B cell (primary cell): ENCODE measurements around the gene RPL39L. TPM values are rescaled to one million over a fixed set of nuclear protein-coding genes. Genes with fewer than 3 reads are reported as not detected.

Experiments
- ATAC-seq: fragments of 200-7000 bp; cut with Tn5 transposase; one replicate; pipeline ENCODE4 v1.10.0; 2021; ENCODE audit warnings: low read depth, mild to moderate bottlenecking, moderate number of reproducible peaks, moderate library complexity
- CTCF ChIA-PET: fragments of 350-600 bp; sonication (Branson Sonifier 250); formaldehyde crosslinking; loops from one replicate; lab custom pipeline; 2021; ENCODE audit warnings: antibody characterized with exemption, inconsistent platforms; lab: Charles Lee
- POLR2A ChIA-PET: fragments of 350-600 bp; sonication (Branson Sonifier 250); formaldehyde crosslinking; loops from one replicate; lab custom pipeline; 2021; ENCODE audit warnings: antibody characterized with exemption; lab: Charles Lee
- DNase-seq: peaks from one replicate; pipeline ENCODE4 v3.0.0; 2013
- H2AFZ ChIP-seq: 2 replicates; pipeline ENCODE4 v1.6.1; 2012; ENCODE audit warnings: mild to moderate bottlenecking, low read depth, low read length; ENCODE audit not compliant: insufficient read depth, poor library complexity, severe bottlenecking
- H3K27ac ChIP-seq, 2 donors: 1 replicate in 1 of 2; 2 replicates in 1 of 2; pipeline ENCODE4 v1.5.1; 2012 to 2013; ENCODE audit warnings: low read length in 2 of 2, mild to moderate bottlenecking in 2 of 2, moderate library complexity in 1 of 2
- H3K27me3 ChIP-seq, 4 experiments: fragments of 200-600 bp in 1 of 4; sonication (generic) in 1 of 4; replicated peaks in 1 of 4; 1 replicate in 2 of 4; 2 replicates in 2 of 4; pipeline versions ENCODE4 v1.6.1 to v1.7.0; 2013 to 2016; ENCODE audit warnings: low read length in 3 of 4, mild to moderate bottlenecking in 2 of 4, mixed read lengths in 1 of 4, moderate library complexity in 1 of 4; ENCODE audit not compliant: insufficient read depth in 4 of 4, control insufficient read depth in 3 of 4; ENCODE audit errors: control extremely low read depth in 1 of 4
- H3K36me3 ChIP-seq, 2 experiments: replicated peaks in 1 of 2; 1 replicate in 1 of 2; 2 replicates in 1 of 2; pipeline versions ENCODE4 v1.6.1 to v1.7.1; 2013; ENCODE audit warnings: low read length in 1 of 2; ENCODE audit not compliant: insufficient read depth in 2 of 2, control insufficient read depth in 1 of 2; ENCODE audit errors: control extremely low read depth in 1 of 2, extremely low read depth in 1 of 2
- H3K4me1 ChIP-seq, 2 donors: fragments of 200-600 bp in 1 of 2; sonication (generic) in 1 of 2; 1 replicate in 1 of 2; 2 replicates in 1 of 2; pipeline versions ENCODE4 v1.5.1 to v1.6.1; 2013 to 2017; ENCODE audit warnings: low read length in 2 of 2; ENCODE audit not compliant: control insufficient read depth in 2 of 2, insufficient read depth in 2 of 2
- H3K4me2 ChIP-seq: replicated peaks from 2 replicates; pipeline ENCODE3; 2012; ENCODE audit warnings: mild to moderate bottlenecking, low read depth, low read length; ENCODE audit not compliant: poor library complexity, severe bottlenecking
- H3K4me3 ChIP-seq, 5 experiments: fragments of 200-600 bp in 1 of 5; sonication (generic) in 1 of 5; 1 replicate in 3 of 5; 2 replicates in 2 of 5; pipeline versions ENCODE4 v1.5.1 to v1.7.0; 2011 to 2016; ENCODE audit warnings: low read length in 4 of 5, mild to moderate bottlenecking in 4 of 5, low read depth in 2 of 5, control low read depth in 1 of 5, moderate library complexity in 1 of 5; ENCODE audit not compliant: insufficient read depth in 1 of 5; ENCODE audit errors: control extremely low read depth in 1 of 5, extremely low read depth in 1 of 5
- H3K79me2 ChIP-seq: fragments of 200-600 bp; sonication (generic); one replicate; pipeline ENCODE4 v1.6.0; 2016; ENCODE audit warnings: low read length; ENCODE audit not compliant: control insufficient read depth, insufficient read depth
- H3K9ac ChIP-seq: fragments of 200-600 bp; sonication (generic); 2 replicates; pipeline ENCODE4 v1.6.1; 2017; ENCODE audit warnings: mild to moderate bottlenecking, low read length, moderate library complexity
- H3K9me3 ChIP-seq, 3 donors: one replicate each; pipeline versions ENCODE4 v1.6.1 to v1.7.1; 2013; ENCODE audit warnings: low read length in 2 of 3; ENCODE audit not compliant: control insufficient read depth in 2 of 3, insufficient read depth in 1 of 3; ENCODE audit errors: control extremely low read depth in 1 of 3
- H4K20me1 ChIP-seq: 2 replicates; pipeline ENCODE4 v1.6.0; 2012; ENCODE audit warnings: mild to moderate bottlenecking, low read length; ENCODE audit not compliant: insufficient read depth, control insufficient read depth, poor library complexity, severe bottlenecking
- H3K27ac Mint-ChIP-seq: one replicate; pipeline ENCODE4 v1.8.0; 2021; ENCODE audit warnings: mixed read lengths
- H3K27me3 Mint-ChIP-seq: one replicate; pipeline ENCODE4 v1.8.0; 2021; ENCODE audit warnings: mixed read lengths
- H3K4me1 Mint-ChIP-seq: one replicate; pipeline ENCODE4 v1.8.0; 2021; ENCODE audit warnings: mixed read lengths
- H3K4me3 Mint-ChIP-seq: one replicate; pipeline ENCODE4 v1.8.0; 2021; ENCODE audit warnings: mixed read lengths
- H3K9me3 Mint-ChIP-seq: one replicate; pipeline ENCODE4 v1.8.0; 2022; ENCODE audit warnings: mixed read lengths; ENCODE audit not compliant: insufficient read depth
- EZH2 ChIP-seq: IDR thresholded peaks from 2 replicates; pipeline ENCODE4 v1.6.1; 2012; ENCODE audit warnings: borderline replicate concordance, low read depth, mild to moderate bottlenecking, moderate library complexity, low read length; ENCODE audit not compliant: insufficient read depth, poor library complexity, severe bottlenecking
- WGBS: methylation state at CpG from one replicate; pipeline ENCODE4 v1.1.5; 2013; ENCODE audit warnings: missing lambda C conversion rate; ENCODE audit not compliant: insufficient coverage; 5-methylcytosine and 5-hydroxymethylcytosine counted together
- intact Hi-C: fragments of 100-400 bp; cut with micrococcal nuclease; formaldehyde crosslinking; loops from one replicate; pipeline ENCODE4 v1.10.0; 2022
- polyA plus RNA-seq: library from polyadenylated mRNA; depleted of rRNA; stranded (reverse); fragments of >200 nt; gene quantifications from 2 replicates; pipeline ENCODE4 v1.2.3, GENCODE V29; 2012
- total RNA-seq, 2 donors: library from RNA; stranded (reverse); fragments of 120-200 nt in 1 of 2; gene quantifications; 1 replicate in 1 of 2; 2 replicates in 1 of 2; pipeline versions ENCODE4 v1.2.3 to v1.2.4, GENCODE V29; 2013 to 2022
- TF ChIP-seq, protein P1 (sequence below): fragments of 200-600 bp; IDR thresholded peaks from one replicate; pipeline ENCODE4 v1.8.0; 2022; ENCODE audit warnings: antibody characterized with exemption, mild to moderate bottlenecking

RPL39L gene
- total and polyA plus RNA-seq, 2 donors (not counting 1 experiment from before 2014, with no cell fraction given): 3.1 to 4.5 TPM

GRCh38 chr3:187098923-187099512, 40.3 kb downstream of the RPL39L start:
- no peak overlapping the region for H3K9ac ChIP-seq
- WGBS: no CpG with 5 or more reads among the region's 2 CpGs
- no peaks in the 10 kb centered on the region for H3K27me3 ChIP-seq
- peaks cover 10 to 11% of the 10 kb centered on the region in 2 donors for H3K4me1 ChIP-seq
- ChIA-PET CTCF (interaction anchor here (1.3 kb wide), 1 partner anchor 52 kb away, joined by 6 read pairs; no protein-coding TSS in a partner anchor), POLR2A (no interaction called here)
- H3K4me3 ChIP-seq: no peak overlapping the region
- Mint-ChIP-seq H3K27me3 (no peaks in the 10 kb centered on the region), H3K27ac (no peak overlapping the region), H3K4me3 (no peak overlapping the region), H3K4me1 (peaks cover 33% of the 10 kb centered on the region), H3K9me3 (peaks cover 5% of the 10 kb centered on the region)
- ATAC-seq (no peak), DNase-seq (no peak)
- intact Hi-C loops: no loop called here
- TF ChIP-seq, protein P1, sequence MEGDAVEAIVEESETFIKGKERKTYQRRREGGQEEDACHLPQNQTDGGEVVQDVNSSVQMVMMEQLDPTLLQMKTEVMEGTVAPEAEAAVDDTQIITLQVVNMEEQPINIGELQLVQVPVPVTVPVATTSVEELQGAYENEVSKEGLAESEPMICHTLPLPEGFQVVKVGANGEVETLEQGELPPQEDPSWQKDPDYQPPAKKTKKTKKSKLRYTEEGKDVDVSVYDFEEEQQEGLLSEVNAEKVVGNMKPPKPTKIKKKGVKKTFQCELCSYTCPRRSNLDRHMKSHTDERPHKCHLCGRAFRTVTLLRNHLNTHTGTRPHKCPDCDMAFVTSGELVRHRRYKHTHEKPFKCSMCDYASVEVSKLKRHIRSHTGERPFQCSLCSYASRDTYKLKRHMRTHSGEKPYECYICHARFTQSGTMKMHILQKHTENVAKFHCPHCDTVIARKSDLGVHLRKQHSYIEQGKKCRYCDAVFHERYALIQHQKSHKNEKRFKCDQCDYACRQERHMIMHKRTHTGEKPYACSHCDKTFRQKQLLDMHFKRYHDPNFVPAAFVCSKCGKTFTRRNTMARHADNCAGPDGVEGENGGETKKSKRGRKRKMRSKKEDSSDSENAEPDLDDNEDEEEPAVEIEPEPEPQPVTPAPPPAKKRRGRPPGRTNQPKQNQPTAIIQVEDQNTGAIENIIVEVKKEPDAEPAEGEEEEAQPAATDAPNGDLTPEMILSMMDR: no peak
- TF ChIP-seq EZH2: no peak
- H2AFZ ChIP-seq: no peak overlapping the region
- no peaks in the 10 kb centered on the region for H4K20me1 ChIP-seq
- H3K9me3 ChIP-seq: peaks cover 0 to 4% (median 0%) of the 10 kb centered on the region in 3 donors
- no peaks in the 10 kb centered on the region for H3K36me3 ChIP-seq
- no peak overlapping the region for H3K27ac ChIP-seq
- H3K4me2 ChIP-seq: no peak overlapping the region
- H3K79me2 ChIP-seq: peaks cover 7% of the 10 kb centered on the region

DNA sequence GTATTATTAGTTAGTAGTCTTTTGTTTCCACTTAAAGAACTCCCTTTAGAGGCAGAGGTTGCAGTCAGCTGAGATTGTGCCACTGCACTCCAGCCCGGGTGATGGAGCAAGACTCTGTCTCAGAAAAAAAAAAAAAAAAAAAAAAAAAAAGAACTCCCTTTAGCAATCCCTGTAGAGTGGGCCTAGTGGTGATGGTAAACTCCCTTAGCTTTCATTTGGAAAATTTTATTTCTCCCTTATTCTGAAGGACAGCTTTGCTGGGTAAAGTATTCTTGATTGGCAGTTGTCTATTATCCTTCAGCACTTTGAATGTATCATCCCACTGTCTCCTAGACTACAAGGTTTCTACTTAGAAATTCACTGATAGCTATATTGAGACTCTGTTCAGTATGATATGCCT, 46.0 kb downstream of the RPL39L start:
- no CpG with 5 or more reads among the region's 1 CpG for WGBS
- H3K9ac ChIP-seq: no peak overlapping the region
- Mint-ChIP-seq H3K27ac (no peak overlapping the region), H3K27me3 (no peaks in the 10 kb centered on the region), H3K4me1 (peaks cover 23% of the 10 kb centered on the region), H3K9me3 (peaks cover 9% of the 10 kb centered on the region), H3K4me3 (no peak overlapping the region)
- H3K4me2 ChIP-seq: no peak overlapping the region
- H3K27ac ChIP-seq: no peak overlapping the region
- H4K20me1 ChIP-seq: no peaks in the 10 kb centered on the region
- ATAC-seq (no peak), DNase-seq (no peak)
- peaks cover 5 to 16% (median 10%) of the 10 kb centered on the region in 3 donors for H3K9me3 ChIP-seq
- H2AFZ ChIP-seq: no peak overlapping the region
- ChIA-PET POLR2A (interaction anchor here (0.8 kb wide), 1 partner anchor 233 kb away, joined by 4 read pairs; no protein-coding TSS in a partner anchor), CTCF (interaction anchor here (1.0 to 2.8 kb wide), 4 partner anchors 13 to 244 kb away, joined by 3 to 14 read pairs (median 3); no protein-coding TSS in a partner anchor)
- H3K27me3 ChIP-seq: no peaks in the 10 kb centered on the region
- H3K36me3 ChIP-seq: no peaks in the 10 kb centered on the region
- intact Hi-C loops: no loop called here
- H3K4me1 ChIP-seq: peaks cover 0 to 3% of the 10 kb centered on the region in 2 donors
- no peak for TF ChIP-seq EZH2
- TF ChIP-seq, protein P1: no peak
- H3K4me3 ChIP-seq: no peak overlapping the region
- peaks cover 7% of the 10 kb centered on the region for H3K79me2 ChIP-seq
